HFFc6 (cell line): ENCODE results near the gene MTCH1. TPM values are rescaled to one million over a fixed set of nuclear protein-coding genes. Genes with fewer than 3 reads are reported as not detected.
"Not testable (repeated sequence)": the region's sequence is repeated elsewhere in the genome, so short reads cannot be mapped to it uniquely, and the experiment has no call there.

Source experiments
- DNase-seq: peaks from one replicate; pipeline ENCODE4 v3.0.0-alpha.2; 2018
- H3K27ac Mint-ChIP-seq: 2 replicates; pipeline ENCODE4 v1.8.0; 2020; ENCODE audit warnings: mild to moderate bottlenecking, mixed read lengths
- H3K27me3 Mint-ChIP-seq: 2 replicates; pipeline ENCODE4 v1.8.0; 2021; ENCODE audit warnings: mild to moderate bottlenecking, moderate library complexity, mixed read lengths; ENCODE audit not compliant: insufficient read depth
- H3K36me3 Mint-ChIP-seq: 2 replicates; pipeline ENCODE4 v1.8.0; 2021; ENCODE audit warnings: low read depth, mixed read lengths
- H3K4me1 Mint-ChIP-seq: 2 replicates; pipeline ENCODE4 v1.8.0; 2020; ENCODE audit warnings: low read depth, mixed read lengths
- H3K4me3 Mint-ChIP-seq: 2 replicates; pipeline ENCODE4 v1.8.0; 2020; ENCODE audit warnings: mild to moderate bottlenecking, moderate library complexity, mixed read lengths
- H3K9me3 Mint-ChIP-seq: 2 replicates; pipeline ENCODE4 v1.8.0; 2020; ENCODE audit warnings: mild to moderate bottlenecking, mixed read lengths
- CTCF ChIP-seq: fragments of 200-600 bp; sonication (generic); IDR thresholded peaks from 2 replicates; pipeline ENCODE4 v1.5.0; 2021; ENCODE audit warnings: antibody characterized with exemption, mild to moderate bottlenecking
- total RNA-seq, 6 experiments: library from RNA; stranded (reverse); fragmentation: NEBNext Ultra II Directional; extraction: Animal tissue kit (Norgen Biotek cat#: 25700); gene quantifications; 2 replicates in 1 of 6; 3 replicates in 5 of 6; pipeline ENCODE4 v1.2.3, GENCODE V29; 2021

MTCH1 gene
- total RNA-seq, 6 experiments from 2014 or later = 263 to 301 (median 281) TPM

GRCh38 chr6:36955136-36955535 lies 30.9 kb downstream of the MTCH1 start:
- H3K27ac Mint-ChIP-seq = no peak overlapping the region
- H3K4me1 Mint-ChIP-seq = peaks cover 6% of the 10 kb centered on the region
- 0 out of 2 replicates have a peak, but pooled peaks cover 5% of the 10 kb centered on the region for H3K9me3 Mint-ChIP-seq
- TF ChIP-seq CTCF = no peak
- no peak overlapping the region for H3K4me3 Mint-ChIP-seq
- 0 out of 2 replicates have a peak, but pooled peaks cover 2% of the 10 kb centered on the region for H3K36me3 Mint-ChIP-seq
- H3K27me3 Mint-ChIP-seq = no peaks in the 10 kb centered on the region; the same call in none of the 2 replicates
- no peak for DNase-seq

GRCh38 chr6:36954262-36954931 lies 31.6 kb downstream of the MTCH1 start, which contains the start of gene PI16:
Gene PI16, plus strand, starts transcription at chr6:36954738. Its CDS starts 23 bp downstream, at chr6:36954761.
- no peak for DNase-seq
- Mint-ChIP-seq H3K9me3 (0 out of 2 replicates have a peak, but pooled peaks cover 5% of the 10 kb centered on the region), H3K4me3 (no peak within 1 kb of the TSS), H3K36me3 (0 out of 2 replicates have a peak, but pooled peaks cover 3% of the 10 kb centered on the region), H3K27me3 (no peaks in the 10 kb centered on the region; the same call in none of the 2 replicates), H3K27ac (no peak within 1 kb of the TSS), H3K4me1 (peaks cover 10% of the 10 kb centered on the region)
- TF ChIP-seq CTCF = no peak

- 0 out of 2 replicates have a peak, but pooled peaks cover 5% of the 10 kb centered on the region for H3K9me3 Mint-ChIP-seq
- no peak for DNase-seq
- H3K36me3 Mint-ChIP-seq = 0 out of 2 replicates have a peak, but pooled peaks cover 3% of the 10 kb centered on the region
- no peak overlapping the region for H3K4me3 Mint-ChIP-seq
- no peaks in the 10 kb centered on the region; the same call in none of the 2 replicates for H3K27me3 Mint-ChIP-seq
- no peak for TF ChIP-seq CTCF
- H3K27ac Mint-ChIP-seq = no peak overlapping the region
- H3K4me1 Mint-ChIP-seq = peaks cover 15% of the 10 kb centered on the region
These were observed 32.1 kb downstream of the MTCH1 start for GRCh38 chr6:36953931-36954261.

GRCh38 chr6:36949636-36950035 lies 36.4 kb downstream of the MTCH1 start:
- Mint-ChIP-seq H3K9me3 (0 out of 2 replicates have a peak, but pooled peaks cover 5% of the 10 kb centered on the region), H3K4me1 (peaks cover 16% of the 10 kb centered on the region), H3K4me3 (0 out of 2 replicates have a peak overlapping the region, but pooled peaks have one; percentile 1), H3K27ac (peak overlapping the region; percentile 74), H3K27me3 (no peaks in the 10 kb centered on the region), H3K36me3 (0 out of 2 replicates have a peak, but pooled peaks cover 3% of the 10 kb centered on the region)
- peak; percentile 40 for DNase-seq
- TF ChIP-seq CTCF = no peak

GRCh38 chr6:36949076-36949475 lies 36.9 kb downstream of the MTCH1 start:
- not testable (repeated sequence) for H3K36me3 Mint-ChIP-seq, DNase-seq
- peak overlapping the region; percentile 74 for H3K27ac Mint-ChIP-seq

More at GRCh38 chr6:36949076-36949475, 36.9 kb downstream of the MTCH1 start:
- H3K4me1 Mint-ChIP-seq = peaks cover 16% of the 10 kb centered on the region
- H3K9me3 Mint-ChIP-seq, H3K4me3 Mint-ChIP-seq, H3K27me3 Mint-ChIP-seq: not testable (repeated sequence)
